Mesenchymal stem cell (in vitro differentiated cells and primary cell): ENCODE results near the gene CLN5.

Experiments used
- DNase-seq: peaks from one replicate; pipeline ENCODE4 v3.0.0-alpha.2; 2013
- H2AFZ ChIP-seq: one replicate; pipeline ENCODE4 v1.6.1; 2013; ENCODE audit warnings: low read depth, mild to moderate bottlenecking, control low read depth, inconsistent platforms, low read length, moderate library complexity
- H2AK5ac ChIP-seq: 2 replicates; pipeline ENCODE4 v1.6.1; 2013; ENCODE audit warnings: low read length, moderate library complexity, mild to moderate bottlenecking, inconsistent platforms; ENCODE audit not compliant: severe bottlenecking
- H2BK120ac ChIP-seq: one replicate; pipeline ENCODE4 v1.6.1; 2013; ENCODE audit warnings: low read depth, mild to moderate bottlenecking, inconsistent platforms, low read length, moderate library complexity
- H2BK12ac ChIP-seq, 2 experiments: one replicate each; pipeline ENCODE4 v1.6.1; 2013; ENCODE audit warnings: inconsistent platforms in 2 of 2, low read length in 2 of 2, mild to moderate bottlenecking in 2 of 2, moderate library complexity in 2 of 2, control low read depth in 1 of 2
- H2BK15ac ChIP-seq: one replicate; pipeline ENCODE4 v1.6.1; 2013; ENCODE audit warnings: mild to moderate bottlenecking, low read depth, inconsistent platforms; ENCODE audit not compliant: poor library complexity, severe bottlenecking
- H2BK5ac ChIP-seq: 2 replicates; pipeline ENCODE4 v1.6.1; 2013; ENCODE audit warnings: low read depth, mild to moderate bottlenecking, low read length, control low read depth, inconsistent platforms; ENCODE audit not compliant: poor library complexity, severe bottlenecking
- H3K14ac ChIP-seq, 2 experiments: one replicate each; pipeline ENCODE4 v1.6.1; 2013; ENCODE audit warnings: inconsistent platforms in 2 of 2, low read length in 2 of 2, control low read depth in 1 of 2, mild to moderate bottlenecking in 1 of 2, moderate library complexity in 1 of 2
- H3K18ac ChIP-seq, 2 experiments: one replicate each; pipeline ENCODE4 v1.6.1; 2013; ENCODE audit warnings: inconsistent platforms in 2 of 2, low read length in 2 of 2, control low read depth in 1 of 2, low read depth in 1 of 2, mild to moderate bottlenecking in 1 of 2
- H3K23ac ChIP-seq, 2 experiments: one replicate each; pipeline ENCODE4 v1.6.1; 2013; ENCODE audit warnings: inconsistent platforms in 2 of 2, low read length in 2 of 2, mild to moderate bottlenecking in 2 of 2, moderate library complexity in 2 of 2, control low read depth in 1 of 2
- H3K27ac ChIP-seq: 2 replicates; pipeline ENCODE4 v1.5.1; 2013; ENCODE audit warnings: mild to moderate bottlenecking, moderate library complexity, low read length, control low read depth, inconsistent platforms; ENCODE audit not compliant: poor library complexity, severe bottlenecking
- H3K27me3 ChIP-seq, 2 experiments: 2 replicates each; pipeline versions ENCODE4 v1.6.1 to v1.7.0; 2013; ENCODE audit warnings: low read length in 2 of 2, mild to moderate bottlenecking in 2 of 2, moderate library complexity in 2 of 2, control low read depth in 1 of 2, inconsistent platforms in 1 of 2; ENCODE audit not compliant: control insufficient read depth in 1 of 2, insufficient read depth in 1 of 2
- H3K36me3 ChIP-seq, 2 experiments: 2 replicates each; pipeline versions ENCODE4 v1.6.1 to v1.7.0; 2013; ENCODE audit warnings: low read length in 2 of 2, control low read depth in 1 of 2, inconsistent platforms in 1 of 2, low read depth in 1 of 2, mild to moderate bottlenecking in 1 of 2; ENCODE audit not compliant: insufficient read depth in 2 of 2, control insufficient read depth in 1 of 2
- H3K4ac ChIP-seq, 2 experiments: one replicate each; pipeline ENCODE4 v1.6.1; 2013; ENCODE audit warnings: inconsistent platforms in 2 of 2, low read length in 2 of 2, mild to moderate bottlenecking in 2 of 2, moderate library complexity in 2 of 2, control low read depth in 1 of 2, low read depth in 1 of 2
- H3K4me1 ChIP-seq: 2 replicates; pipeline ENCODE4 v1.6.1; 2013; ENCODE audit warnings: low read depth, low read length, control low read depth; ENCODE audit not compliant: control insufficient read depth, insufficient read depth
- H3K4me2 ChIP-seq: 2 replicates; pipeline ENCODE4 v1.6.1; 2013; ENCODE audit warnings: low read length, mild to moderate bottlenecking, inconsistent platforms; ENCODE audit not compliant: poor library complexity, severe bottlenecking
- H3K4me3 ChIP-seq, 2 experiments: 2 replicates each; pipeline versions ENCODE4 v1.5.1 to v1.7.0; 2013; ENCODE audit warnings: low read length in 2 of 2, mild to moderate bottlenecking in 2 of 2, control low read depth in 1 of 2, low read depth in 1 of 2; ENCODE audit not compliant: insufficient read depth in 1 of 2
- H3K79me1 ChIP-seq: replicated peaks from 2 replicates; pipeline ENCODE4 v1.6.1; 2013; ENCODE audit warnings: mild to moderate bottlenecking, control low read depth, low read length, inconsistent platforms; ENCODE audit not compliant: poor library complexity, severe bottlenecking
- H3K9ac ChIP-seq: 2 replicates; pipeline ENCODE4 v1.7.0; 2013; ENCODE audit warnings: mild to moderate bottlenecking, low read length, moderate library complexity
- H3K9me3 ChIP-seq: 2 replicates; pipeline ENCODE4 v1.7.0; 2013; ENCODE audit warnings: mild to moderate bottlenecking, low read length; ENCODE audit not compliant: control insufficient read depth
- H4K8ac ChIP-seq: one replicate; pipeline ENCODE4 v1.6.1; 2013; ENCODE audit warnings: inconsistent platforms, mild to moderate bottlenecking, low read length, moderate library complexity
- H4K91ac ChIP-seq: one replicate; pipeline ENCODE4 v1.6.1; 2013; ENCODE audit warnings: mild to moderate bottlenecking, low read length, inconsistent platforms
- WGBS: methylation state at CpG from one replicate; pipeline ENCODE4 v1.1.7; 2013; ENCODE audit warnings: mixed read lengths; 5-methylcytosine and 5-hydroxymethylcytosine counted together

CLN5 gene

GRCh38 chr13:77026255-77026860, 34.5 kb downstream of the CLN5 start:
- H3K36me3 ChIP-seq, result peaks cover 0 to 3% of the 10 kb centered on the region in 2 experiments
- H3K14ac ChIP-seq, result peak overlapping the region in 1 of 2 experiments; percentile 93
- peak overlapping the region; percentile 80 to 99 for H3K18ac ChIP-seq
- peak overlapping the region; percentile 97 for H2AFZ ChIP-seq
- H2BK15ac ChIP-seq, result peak overlapping the region; percentile 55
- peak; percentile 76 for DNase-seq
- H3K27me3 ChIP-seq, result no peaks in the 10 kb centered on the region
- peak overlapping the region; percentile 93 for H3K9ac ChIP-seq
- H3K23ac ChIP-seq, result peak overlapping the region in 1 of 2 experiments; percentile 59
- no peak overlapping the region for H2AK5ac ChIP-seq
- H3K4me3 ChIP-seq, result peak overlapping the region; percentile 85 to 96
- no peak overlapping the region for H2BK12ac ChIP-seq
- H2BK120ac ChIP-seq, result peak overlapping the region; percentile 21
- peaks cover 1% of the 10 kb centered on the region for H3K79me1 ChIP-seq
- peak overlapping the region; percentile 74 for H3K4me2 ChIP-seq
- peak overlapping the region; percentile 95 for H4K91ac ChIP-seq
- 2% methylated on average over 14 of the region's 62 CpGs for WGBS
- peak overlapping the region; percentile 45 for H3K27ac ChIP-seq
- peaks cover 11% of the 10 kb centered on the region for H3K4me1 ChIP-seq
- H3K9me3 ChIP-seq, result no peaks in the 10 kb centered on the region
- peak overlapping the region; percentile 97 for H4K8ac ChIP-seq
- peak overlapping the region; percentile 55 to 89 for H3K4ac ChIP-seq
- peak overlapping the region; percentile 54 for H2BK5ac ChIP-seq

GRCh38 chr13:77026861-77027621, 35.2 kb downstream of the CLN5 start, which contains the start of gene FBXL3:
TSS of gene FBXL3 (minus strand) at chr13:77027159. CDS start at chr13:77021860, 5,299 bp downstream.
- WGBS, result under 1% methylated on average over 70 of the region's 74 CpGs

GRCh38 chr13:77028202-77028601, 36.3 kb downstream of the CLN5 start:
- Histone ChIP-seq H3K4ac (no peak overlapping the region), H3K4me3 (peak overlapping the region in 1 of 2 experiments; percentile 87), H4K8ac (no peak overlapping the region), H2AK5ac (no peak overlapping the region), H3K27ac (peak overlapping the region; percentile 30), H3K18ac (no peak overlapping the region), H3K79me1 (no peaks in the 10 kb centered on the region), H4K91ac (no peak overlapping the region), H3K4me1 (peaks cover 4% of the 10 kb centered on the region), H3K14ac (no peak overlapping the region), H2BK5ac (no peak overlapping the region), H2AFZ (no peak overlapping the region), H3K9me3 (no peaks in the 10 kb centered on the region), H2BK15ac (no peak overlapping the region), H2BK12ac (no peak overlapping the region), H3K36me3 (no peaks in the 10 kb centered on the region), H3K9ac (peak overlapping the region; percentile 93), H3K27me3 (no peaks in the 10 kb centered on the region), H3K4me2 (no peak overlapping the region), H3K23ac (no peak overlapping the region), H2BK120ac (no peak overlapping the region)
- 75% methylated on average over 4 of the region's 5 CpGs for WGBS
- peak; percentile 28 for DNase-seq

More at GRCh38 chr13:77026861-77027621, 35.2 kb downstream of the CLN5 start, which contains the start of gene FBXL3:
- H3K79me1 ChIP-seq, result no peaks in the 10 kb centered on the region
- no peaks in the 10 kb centered on the region for H3K9me3 ChIP-seq
- peak within 1 kb of the TSS; percentile 95 for H4K91ac ChIP-seq
- H3K23ac ChIP-seq, result peak within 1 kb of the TSS in 1 of 2 experiments; percentile 59
- no peak within 1 kb of the TSS for H2BK12ac ChIP-seq
- H4K8ac ChIP-seq, result peak within 1 kb of the TSS; percentile 97
- H3K4me1 ChIP-seq, result peaks cover 10% of the 10 kb centered on the region
- H3K36me3 ChIP-seq, result no peaks in the 10 kb centered on the region
- H3K4me2 ChIP-seq, result peak within 1 kb of the TSS; percentile 87
- H2AFZ ChIP-seq, result peak within 1 kb of the TSS; percentile 97
- peak within 1 kb of the TSS; percentile 92 for H3K27ac ChIP-seq
- peak within 1 kb of the TSS; percentile 80 to 99 for H3K18ac ChIP-seq
- peak within 1 kb of the TSS; percentile 93 for H3K9ac ChIP-seq
- H3K14ac ChIP-seq, result peak within 1 kb of the TSS in 1 of 2 experiments; percentile 93
- peak within 1 kb of the TSS; percentile 63 for H2BK5ac ChIP-seq
- peak within 1 kb of the TSS; percentile 55 for H2BK15ac ChIP-seq
- no peak within 1 kb of the TSS for H2AK5ac ChIP-seq
- H3K4me3 ChIP-seq, result peak within 1 kb of the TSS; percentile 85 to 96
- H3K4ac ChIP-seq, result peak within 1 kb of the TSS; percentile 55 to 89
- H2BK120ac ChIP-seq, result peak within 1 kb of the TSS; percentile 21
- H3K27me3 ChIP-seq, result no peaks in the 10 kb centered on the region
- peak; percentile 93 for DNase-seq

- Histone ChIP-seq H3K79me1 (no peaks in the 10 kb centered on the region), H3K27ac (no peak overlapping the region), H3K36me3 (no peaks in the 10 kb centered on the region), H3K23ac (no peak overlapping the region), H3K14ac (no peak overlapping the region), H3K4me3 (no peak overlapping the region), H3K27me3 (no peaks in the 10 kb centered on the region), H3K4me1 (peaks cover 3% of the 10 kb centered on the region), H4K8ac (no peak overlapping the region), H3K9ac (no peak overlapping the region), H3K4ac (no peak overlapping the region), H3K4me2 (no peak overlapping the region), H2BK5ac (no peak overlapping the region), H2BK15ac (no peak overlapping the region), H2AK5ac (no peak overlapping the region), H3K9me3 (no peaks in the 10 kb centered on the region), H2BK12ac (no peak overlapping the region), H3K18ac (no peak overlapping the region), H4K91ac (no peak overlapping the region), H2BK120ac (no peak overlapping the region), H2AFZ (no peak overlapping the region)
- no CpG with 5 or more reads among the region's 1 CpG for WGBS
- no peak for DNase-seq
Measured at GRCh38 chr13:77029436-77029835, 37.6 kb downstream of the CLN5 start.
